Endothelial cell of hepatic sinusoid (primary cell): ENCODE measurements around the gene PAPLN.

ENCODE experiments used
- in situ Hi-C: cut with HindIII; loops from 2 replicates; pipeline ENCODE4 v1.10.0; 2017; ENCODE audit warnings: low sequenced_read_pairs

The PAPLN gene

GRCh38 chr14:73237219-73237785 lies at the start of gene PAPLN:
TSS of gene PAPLN (plus strand) at chr14:73237506. CDS start at chr14:73239779, 2,273 bp downstream.
- in situ Hi-C loops = no loop called here

- in situ Hi-C loops = loop anchor here (25.0 kb wide), 1 partner anchor 274 kb away; the partner anchor contains the start of gene NUMB
These were observed 48.8 kb upstream of the PAPLN start for GRCh38 chr14:73188501-73188911.

DNA sequence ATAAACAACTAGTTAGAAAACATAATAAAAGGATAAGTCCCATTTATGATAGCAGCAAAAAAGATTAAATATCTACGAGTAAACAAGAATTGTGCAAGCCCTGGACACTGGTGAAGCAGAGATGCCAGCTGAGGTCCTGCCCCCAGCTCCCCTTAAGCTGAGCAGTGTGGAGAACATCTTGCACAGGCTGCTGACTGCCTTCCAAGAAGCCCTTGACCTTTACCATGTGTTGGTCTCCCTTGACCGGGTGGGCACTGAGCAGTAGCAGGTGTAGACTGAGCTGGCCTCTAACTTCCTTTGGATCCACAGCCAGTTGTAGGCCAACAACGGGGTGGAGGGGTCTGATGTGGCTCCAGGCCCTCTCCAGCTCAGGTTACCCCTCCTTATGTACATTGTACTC lies 47.7 kb upstream of the PAPLN start:
- in situ Hi-C loops = loop anchor here (25.0 kb wide), 1 partner anchor 273 kb away; the partner anchor contains the start of gene NUMB

- in situ Hi-C loops = loop anchor here (25.0 kb wide), 1 partner anchor 271 kb away; the partner anchor contains the start of gene NUMB
These were observed 45.9 kb upstream of the PAPLN start for GRCh38 chr14:73191441-73191840.

DNA sequence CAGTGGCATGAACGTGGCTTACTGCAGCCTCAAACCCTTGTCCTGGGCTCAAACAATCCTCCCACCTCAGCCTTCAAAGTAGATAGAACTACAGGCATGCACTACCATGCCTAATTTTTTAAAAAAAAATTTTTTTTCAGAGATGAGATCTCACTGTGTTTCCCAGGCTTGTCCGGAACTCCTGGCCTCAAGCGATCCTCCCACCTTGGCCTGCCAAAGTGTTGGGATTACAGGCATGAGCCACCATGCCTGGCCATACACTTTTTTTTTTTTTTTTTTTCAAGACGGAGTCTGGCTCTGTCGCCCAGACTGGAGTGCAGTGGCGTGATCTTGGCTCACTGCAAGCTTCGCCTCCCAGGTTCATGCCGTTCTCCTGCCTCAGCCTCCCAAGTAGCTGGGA lies 43.0 kb upstream of the PAPLN start:
- in situ Hi-C loops = loop anchor here (25.0 kb wide), 1 partner anchor 268 kb away; the partner anchor contains the start of gene NUMB

DNA sequence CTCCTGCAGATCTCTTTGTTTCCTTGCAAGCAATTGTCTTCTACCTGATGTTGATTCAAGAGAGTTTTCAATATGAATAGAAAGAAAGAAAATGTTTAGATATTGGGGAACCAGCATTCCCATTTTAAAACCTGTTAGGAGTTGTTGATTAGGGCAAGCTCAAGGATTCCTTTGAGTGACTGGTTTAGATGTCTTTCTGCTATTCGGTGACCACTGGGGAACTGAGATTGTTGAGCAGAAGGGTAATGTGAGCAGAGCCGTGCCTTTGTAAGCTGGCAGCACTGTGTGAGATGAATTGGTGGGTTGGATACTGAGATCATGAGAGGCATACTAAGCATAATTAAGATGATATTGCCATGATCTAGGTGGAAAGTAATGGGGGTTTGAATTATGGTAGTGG lies 39.1 kb upstream of the PAPLN start:
- in situ Hi-C loops = loop anchor here (25.0 kb wide), 1 partner anchor 264 kb away; the partner anchor contains the start of gene NUMB

DNA sequence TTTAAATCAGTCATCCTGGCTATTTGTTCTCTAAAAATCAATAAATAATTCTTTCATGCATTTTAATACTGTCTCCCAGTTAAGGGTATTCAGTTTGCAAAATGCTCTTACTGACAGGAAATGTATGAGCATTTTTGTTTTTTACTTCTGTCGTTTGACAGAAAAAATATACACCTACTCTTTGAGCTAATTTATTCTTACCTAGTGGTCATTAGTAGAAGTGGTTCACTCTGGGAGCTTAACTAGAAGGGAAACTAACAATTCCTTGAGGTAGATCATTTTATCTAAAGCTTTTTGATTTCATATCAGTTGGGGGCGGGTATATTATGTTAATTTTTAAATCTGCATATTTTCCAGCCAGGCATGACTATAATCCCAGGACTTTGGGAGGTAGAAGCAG lies 33.8 kb upstream of the PAPLN start:
- in situ Hi-C loops = no loop called here

DNA sequence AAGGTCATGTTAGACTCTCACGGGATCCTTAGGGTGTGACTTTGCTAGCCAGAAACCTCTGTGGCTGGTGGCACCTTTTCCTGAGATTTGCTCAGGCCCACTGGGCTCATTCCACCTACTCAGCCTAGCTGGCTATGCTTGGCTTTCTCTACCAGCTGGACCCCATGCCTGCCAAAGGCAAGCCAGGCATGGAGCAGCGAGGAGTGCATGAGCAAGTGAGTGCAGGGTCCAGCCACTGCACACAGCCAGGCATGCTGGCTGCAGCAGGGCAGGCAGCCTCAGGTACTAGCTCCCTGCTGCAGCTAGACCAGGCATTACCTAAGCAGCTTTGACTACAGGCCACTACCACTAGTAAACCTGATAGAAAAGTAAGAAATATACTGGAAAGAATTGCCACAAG lies 29.7 kb upstream of the PAPLN start:
- in situ Hi-C loops = no loop called here

GRCh38 chr14:73208390-73208789 lies 28.9 kb upstream of the PAPLN start:
- in situ Hi-C loops = no loop called here

- in situ Hi-C loops = no loop called here
These were observed 28.5 kb upstream of the PAPLN start for GRCh38 chr14:73208846-73209245.

DNA sequence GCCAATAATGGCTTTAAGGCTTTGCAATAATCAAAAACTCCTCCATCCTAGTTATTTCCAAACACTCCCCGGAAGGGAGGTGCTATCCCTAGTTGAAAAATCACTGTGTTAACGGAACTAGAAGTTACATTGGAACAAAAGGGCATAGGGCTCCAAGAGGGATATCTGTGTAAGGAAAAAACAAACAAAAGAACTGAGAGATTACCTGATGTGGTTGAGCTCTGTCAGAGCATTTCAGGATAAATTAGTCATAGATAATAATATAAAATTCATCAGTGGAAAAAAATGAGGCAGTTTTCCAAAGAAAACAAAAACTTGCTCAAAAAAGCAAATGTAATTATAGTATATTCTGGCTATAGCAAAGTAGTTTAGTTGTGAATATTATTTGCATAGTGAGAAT lies 27.4 kb upstream of the PAPLN start:
- in situ Hi-C loops = no loop called here

DNA sequence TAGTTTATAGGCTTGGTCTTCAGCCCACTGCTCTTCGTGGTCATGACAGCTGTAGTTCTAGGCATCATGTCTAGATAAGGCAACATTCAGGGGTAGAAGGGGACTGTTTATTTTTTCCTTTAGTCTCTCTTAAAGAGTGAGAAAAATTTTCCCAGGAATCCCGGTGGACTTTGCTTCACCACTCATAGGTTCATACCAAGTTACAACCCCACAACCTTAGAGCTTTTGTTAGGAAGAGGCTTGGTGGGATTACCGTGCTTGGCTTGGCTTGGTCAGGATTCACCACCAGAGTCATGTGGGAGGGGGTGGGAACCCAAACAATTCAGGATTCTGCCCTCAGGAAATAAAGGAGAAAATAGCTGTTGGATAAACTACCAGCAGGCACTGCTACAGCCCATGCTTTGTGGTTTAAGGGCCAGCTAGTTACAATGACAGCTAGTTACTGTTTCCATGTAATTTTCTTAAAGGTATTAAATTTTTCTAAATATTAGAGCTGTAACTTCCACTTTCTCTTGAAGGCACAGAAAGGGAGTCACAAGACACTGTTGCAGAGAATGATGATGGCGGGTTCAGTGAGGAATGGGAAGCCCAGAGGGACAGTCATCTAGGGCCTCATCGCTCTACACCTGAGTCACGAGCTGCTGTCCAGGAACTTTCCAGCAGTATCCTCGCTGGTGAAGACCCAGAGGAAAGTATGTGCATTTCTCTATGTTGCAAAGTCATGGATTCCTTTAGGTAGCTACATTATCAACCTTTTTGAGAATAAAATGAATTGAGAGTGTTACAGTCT lies 25.9 kb upstream of the PAPLN start:
- in situ Hi-C loops = no loop called here

- in situ Hi-C loops = no loop called here
These were observed 21.3 kb upstream of the PAPLN start for GRCh38 chr14:73216030-73216429.

GRCh38 chr14:73217411-73217810 lies 19.9 kb upstream of the PAPLN start:
- in situ Hi-C loops = no loop called here

DNA sequence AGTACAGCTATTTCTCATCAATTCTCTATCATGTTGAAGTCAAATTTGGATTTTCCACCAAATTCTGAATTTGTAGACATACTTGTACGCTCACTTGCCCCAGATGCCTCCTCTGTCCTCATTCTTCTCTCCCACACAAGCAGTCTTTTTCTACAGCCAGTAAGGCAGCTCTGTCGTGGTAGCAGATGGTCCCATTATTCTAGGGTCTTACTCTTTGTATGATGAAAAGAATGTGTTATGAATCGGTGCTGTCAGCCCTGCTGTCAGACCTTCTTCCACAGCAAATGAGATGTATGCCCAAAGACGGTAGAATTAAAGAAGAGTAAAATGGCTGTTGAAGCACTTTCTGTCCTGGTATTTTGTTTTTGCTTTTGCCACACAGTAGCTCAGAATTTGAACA lies 17.2 kb upstream of the PAPLN start:
- in situ Hi-C loops = no loop called here

DNA sequence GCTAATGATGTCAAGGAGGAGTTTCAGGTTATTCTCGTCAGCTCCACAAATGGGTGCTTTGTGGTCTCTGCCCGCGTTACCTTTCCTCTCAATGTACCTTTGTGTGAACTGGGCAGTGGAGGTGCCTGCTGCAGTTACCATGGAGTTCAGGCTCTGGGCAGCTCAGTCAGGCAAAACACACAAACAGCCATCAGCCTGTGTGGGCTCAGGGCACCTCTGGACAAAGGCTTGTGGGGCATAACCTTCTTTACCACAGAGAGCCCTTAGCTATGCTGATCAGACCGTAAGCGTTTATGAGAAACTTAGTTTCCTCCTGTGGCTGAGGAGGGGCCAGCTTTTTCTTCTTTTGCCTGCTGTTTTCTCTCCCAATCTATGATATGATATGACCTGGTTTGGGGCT lies 16.7 kb upstream of the PAPLN start:
- in situ Hi-C loops = no loop called here

GRCh38 chr14:73221945-73222344 lies 15.4 kb upstream of the PAPLN start:
- in situ Hi-C loops = no loop called here

DNA sequence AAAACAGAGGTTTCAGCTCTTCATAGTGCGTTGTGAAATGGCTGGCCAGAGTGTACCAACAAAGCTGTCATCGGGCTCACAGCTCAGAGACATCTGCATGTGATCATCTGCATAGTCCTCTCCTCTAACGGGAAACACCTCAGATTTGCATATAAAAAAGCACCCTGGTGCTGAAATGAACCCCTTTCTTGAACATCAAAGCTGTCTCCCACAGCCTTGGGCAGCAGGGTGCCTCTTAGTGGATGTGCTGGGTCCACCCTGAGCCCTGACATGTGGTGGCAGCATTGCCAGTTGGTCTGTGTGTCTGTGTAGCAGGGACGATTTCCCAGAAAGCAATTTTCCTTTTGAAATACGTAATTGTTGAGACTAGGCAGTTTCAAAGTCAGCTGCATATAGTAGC lies 14.3 kb upstream of the PAPLN start:
- in situ Hi-C loops = no loop called here

GRCh38 chr14:73225496-73225895 lies 11.8 kb upstream of the PAPLN start:
- in situ Hi-C loops = no loop called here

GRCh38 chr14:73227812-73228781 lies 9.2 kb upstream of the PAPLN start:
- in situ Hi-C loops = no loop called here

- in situ Hi-C loops = no loop called here
These were observed 7.3 kb upstream of the PAPLN start for GRCh38 chr14:73230051-73230450.
